Cardiac fibroblast (primary cell): ENCODE data around the gene SERTAD2.

Experiments used
- DNase-seq, 2 donors: peaks; one replicate each; pipeline versions ENCODE4 v3.0.0 to v3.0.0-alpha.2; 2010; ENCODE audit warnings: low read depth in 2 of 2
- H3K4me3 ChIP-seq, 2 donors: replicated peaks in 1 of 2; 1 replicate in 1 of 2; 2 replicates in 1 of 2; pipeline ENCODE4 v1.5.1; 2011; ENCODE audit warnings: low read depth in 2 of 2, low read length in 2 of 2, mild to moderate bottlenecking in 2 of 2, moderate library complexity in 1 of 2
- TF ChIP-seq, protein P1 (sequence below): IDR thresholded peaks from one replicate; pipeline ENCODE4 v1.5.1; 2011; ENCODE audit warnings: low read depth, mild to moderate bottlenecking, low read length, inconsistent platforms

SERTAD2 gene

DNA sequence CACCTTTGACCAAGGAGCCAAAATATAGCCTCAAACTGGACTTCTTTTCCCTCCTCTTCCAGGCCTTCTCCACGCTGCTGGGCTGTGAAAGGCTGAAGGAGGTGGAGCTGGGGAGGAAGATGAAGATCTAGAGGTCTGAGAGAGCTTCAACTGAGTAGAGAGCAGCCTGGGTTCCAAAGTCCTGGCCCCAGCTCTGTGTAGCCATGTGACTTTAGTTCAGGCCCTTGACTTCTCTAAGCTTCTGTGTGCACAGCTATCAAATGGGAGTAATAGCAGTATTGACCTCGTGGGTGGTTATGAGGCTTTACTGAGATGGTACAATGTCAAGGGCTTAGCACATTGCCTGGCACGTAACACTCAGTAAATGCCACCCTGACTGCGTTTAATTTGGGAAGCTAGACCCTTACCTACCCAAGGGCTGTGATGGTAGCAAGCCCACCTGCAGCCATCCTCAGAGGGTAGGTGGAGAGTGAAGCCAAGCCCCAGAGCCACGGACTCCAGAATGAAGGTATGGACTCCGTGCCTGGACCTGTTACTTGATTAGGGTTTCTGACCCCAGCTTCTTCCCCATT is 38.4 kb downstream of the SERTAD2 start:
- no peak for DNase-seq
- TF ChIP-seq, protein P1, sequence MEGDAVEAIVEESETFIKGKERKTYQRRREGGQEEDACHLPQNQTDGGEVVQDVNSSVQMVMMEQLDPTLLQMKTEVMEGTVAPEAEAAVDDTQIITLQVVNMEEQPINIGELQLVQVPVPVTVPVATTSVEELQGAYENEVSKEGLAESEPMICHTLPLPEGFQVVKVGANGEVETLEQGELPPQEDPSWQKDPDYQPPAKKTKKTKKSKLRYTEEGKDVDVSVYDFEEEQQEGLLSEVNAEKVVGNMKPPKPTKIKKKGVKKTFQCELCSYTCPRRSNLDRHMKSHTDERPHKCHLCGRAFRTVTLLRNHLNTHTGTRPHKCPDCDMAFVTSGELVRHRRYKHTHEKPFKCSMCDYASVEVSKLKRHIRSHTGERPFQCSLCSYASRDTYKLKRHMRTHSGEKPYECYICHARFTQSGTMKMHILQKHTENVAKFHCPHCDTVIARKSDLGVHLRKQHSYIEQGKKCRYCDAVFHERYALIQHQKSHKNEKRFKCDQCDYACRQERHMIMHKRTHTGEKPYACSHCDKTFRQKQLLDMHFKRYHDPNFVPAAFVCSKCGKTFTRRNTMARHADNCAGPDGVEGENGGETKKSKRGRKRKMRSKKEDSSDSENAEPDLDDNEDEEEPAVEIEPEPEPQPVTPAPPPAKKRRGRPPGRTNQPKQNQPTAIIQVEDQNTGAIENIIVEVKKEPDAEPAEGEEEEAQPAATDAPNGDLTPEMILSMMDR, result no peak
- H3K4me3 ChIP-seq, result no peak overlapping the region

GRCh38 chr2:64613276-64613675 is 40.4 kb downstream of the SERTAD2 start:
- DNase-seq, result peak; percentile 63 to 70

DNA sequence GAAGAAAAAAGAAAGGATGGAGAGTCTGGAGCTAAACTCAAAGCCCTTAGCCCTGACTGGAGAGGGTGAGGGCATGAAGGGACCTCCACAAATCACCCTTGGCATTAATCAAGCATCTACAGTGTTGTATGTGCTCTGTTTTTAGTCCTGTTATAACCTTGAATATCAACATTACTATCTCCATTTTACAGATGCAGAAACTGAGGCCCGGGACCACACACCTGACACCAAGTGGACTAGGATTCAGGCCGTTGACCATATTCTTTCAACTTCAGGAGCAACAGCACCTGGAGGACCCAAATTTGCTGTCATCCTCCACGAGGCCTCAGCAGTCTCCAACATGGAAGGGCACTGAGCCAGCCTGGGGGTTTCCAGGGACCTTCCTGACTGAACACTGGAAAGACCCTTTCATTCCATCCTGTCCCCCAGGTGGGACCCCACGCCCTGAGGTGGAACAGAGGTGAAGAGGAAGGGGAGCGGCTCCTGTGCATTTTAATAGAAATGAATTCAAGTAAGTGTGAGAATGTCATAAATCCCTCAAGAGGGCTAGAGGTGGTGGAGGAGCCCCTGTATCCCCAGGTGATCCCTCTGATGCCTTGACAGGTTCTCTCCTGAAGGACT is 41.0 kb downstream of the SERTAD2 start:
- TF ChIP-seq, protein P1, result no peak
- no peak overlapping the region for H3K4me3 ChIP-seq

More at GRCh38 chr2:64613276-64613675, 40.4 kb downstream of the SERTAD2 start:
- TF ChIP-seq, protein P1, result no peak
- no peak overlapping the region for H3K4me3 ChIP-seq

GRCh38 chr2:64610316-64610855 is 43.3 kb downstream of the SERTAD2 start:
- H3K4me3 ChIP-seq, result no peak overlapping the region
- TF ChIP-seq, protein P1, result no peak
- DNase-seq, result no peak

More for the DNA sequence above, 41.0 kb downstream of the SERTAD2 start:
- DNase-seq, result no peak

DNA sequence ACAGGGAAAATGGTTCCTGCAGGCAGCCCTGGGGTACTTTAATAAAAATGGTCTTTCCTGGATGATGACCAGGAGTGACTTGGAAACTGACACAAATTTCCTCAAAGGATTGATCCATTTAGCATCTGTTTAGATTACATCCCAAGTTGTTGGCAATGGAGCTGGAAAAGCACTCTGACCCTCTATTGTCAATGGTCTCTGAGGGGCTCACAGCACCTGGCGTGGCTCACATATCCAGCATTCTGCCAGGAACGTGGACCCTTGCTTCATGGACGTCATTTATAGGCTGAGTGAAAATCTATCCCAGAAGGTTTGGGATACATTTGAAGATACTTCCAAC is 43.8 kb downstream of the SERTAD2 start:
- TF ChIP-seq, protein P1, result no peak
- no peak overlapping the region for H3K4me3 ChIP-seq
- DNase-seq, result no peak

GRCh38 chr2:64609227-64609941 is 44.3 kb downstream of the SERTAD2 start:
- peak; percentile 49 to 69 for DNase-seq
- TF ChIP-seq, protein P1, result no peak
- peak overlapping the region; percentile 43 to 47 for H3K4me3 ChIP-seq
